ENCODE measurements around the gene DOC2B.
"Not testable (repeated sequence)": the region's sequence is repeated elsewhere in the genome, so short reads cannot be mapped to it uniquely, and the experiment has no call there.

The DOC2B gene

DNA sequence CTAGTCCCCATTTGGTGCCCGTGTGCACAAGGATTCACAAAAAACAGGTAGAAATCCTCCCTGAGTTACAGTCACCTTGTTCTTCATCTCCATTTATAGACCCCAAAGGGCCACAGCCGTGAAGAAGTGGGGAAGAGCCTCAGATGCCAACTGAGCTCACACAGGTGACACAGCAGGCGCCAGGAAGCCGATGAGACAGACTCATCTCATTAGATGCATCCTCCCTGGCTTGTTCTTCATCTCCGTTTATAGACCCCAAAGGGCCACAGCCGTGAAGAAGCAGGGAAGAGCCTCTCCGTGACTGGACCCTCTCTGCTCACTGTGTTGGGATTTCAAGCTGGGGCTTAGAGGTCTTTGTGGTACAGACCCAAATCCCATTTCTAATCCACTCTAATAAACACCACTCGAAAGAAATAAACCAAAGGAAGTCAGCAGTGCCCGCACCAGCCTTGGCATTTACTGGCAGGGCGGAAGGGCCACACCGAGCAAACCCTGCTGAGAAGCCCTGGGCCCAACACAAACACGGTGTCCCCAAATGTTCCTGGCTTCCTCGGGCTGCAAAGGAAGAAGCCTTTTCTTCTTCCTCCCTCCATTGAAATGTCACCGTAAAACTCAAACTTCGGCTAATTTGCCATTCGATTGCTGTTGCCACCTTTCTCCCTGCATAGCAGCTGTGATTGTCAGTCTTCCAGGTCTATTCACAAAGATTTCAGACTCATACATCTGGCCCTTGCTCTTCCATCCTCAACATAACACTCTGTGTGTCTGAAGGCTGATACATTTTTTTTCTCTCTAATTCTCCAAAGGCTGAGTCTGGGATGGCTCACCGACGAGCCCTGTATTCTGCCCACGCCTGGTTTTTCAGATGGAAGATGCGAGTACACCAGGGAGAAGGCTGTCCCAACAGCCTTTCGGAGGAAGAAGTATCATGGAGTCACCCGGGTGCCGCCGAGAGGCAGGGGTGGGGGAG, 44.9 kb upstream of the DOC2B start:
- Histone ChIP-seq H3K4me1 (peaks cover 41 to 66% (median 49%) of the 10 kb centered on the region in 10 experiments), H3K27me3 (no peaks in the 10 kb centered on the region), H3K9me3 (replicated peaks in 1 of 11) (no peaks in the 10 kb centered on the region), H3K27ac (no peak overlapping the region), H3K9ac (no peak overlapping the region), H4K20me1 (peaks cover 0 to 7% (median 0%) of the 10 kb centered on the region in 11 experiments; a peak in 4 of 22 replicates), H3K4me2 (peak overlapping the region in 9 of 11 experiments; percentile 72 to 92 (median 90); a peak in 16 of 22 replicates), H3K36me3 (no peaks in the 10 kb centered on the region), H3K4me3 (no peak overlapping the region)
- TF ChIP-seq Cebpa-rat (IDR thresholded peaks at IDR 0.05), result no peak

DNA sequence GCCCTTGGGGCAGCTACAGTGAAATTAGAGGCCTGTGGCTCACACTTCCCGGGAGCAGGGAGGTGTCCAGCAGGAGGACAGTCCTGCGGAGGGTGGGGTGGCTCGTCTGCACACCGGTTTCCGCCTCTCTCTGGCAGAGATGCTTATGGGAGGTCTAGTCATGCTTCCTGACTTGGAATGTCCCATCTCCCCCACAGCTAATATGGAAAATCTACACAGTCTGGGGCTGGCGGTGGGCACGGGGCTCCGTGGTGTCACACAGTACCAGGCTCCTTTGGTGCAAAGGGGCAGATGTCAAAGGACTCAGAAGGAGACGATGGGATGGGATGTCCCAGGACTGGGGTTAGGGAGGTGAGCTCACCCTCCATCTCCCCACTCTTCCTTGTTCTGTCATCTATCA, 44.1 kb upstream of the DOC2B start:
- Histone ChIP-seq H3K4me3 (no peak overlapping the region), H3K9ac (no peak overlapping the region), H3K27ac (no peak overlapping the region), H3K4me1 (peaks cover 33 to 58% (median 41%) of the 10 kb centered on the region in 10 experiments), H3K4me2 (no peak overlapping the region), H4K20me1 (peaks cover 0 to 4% (median 0%) of the 10 kb centered on the region in 11 experiments; a peak in 3 of 22 replicates), H3K36me3 (no peaks in the 10 kb centered on the region), H3K27me3 (no peaks in the 10 kb centered on the region), H3K9me3 (replicated peaks in 1 of 11) (no peaks in the 10 kb centered on the region)
- TF ChIP-seq Cebpa-rat (IDR thresholded peaks at IDR 0.05), result no peak

DNA sequence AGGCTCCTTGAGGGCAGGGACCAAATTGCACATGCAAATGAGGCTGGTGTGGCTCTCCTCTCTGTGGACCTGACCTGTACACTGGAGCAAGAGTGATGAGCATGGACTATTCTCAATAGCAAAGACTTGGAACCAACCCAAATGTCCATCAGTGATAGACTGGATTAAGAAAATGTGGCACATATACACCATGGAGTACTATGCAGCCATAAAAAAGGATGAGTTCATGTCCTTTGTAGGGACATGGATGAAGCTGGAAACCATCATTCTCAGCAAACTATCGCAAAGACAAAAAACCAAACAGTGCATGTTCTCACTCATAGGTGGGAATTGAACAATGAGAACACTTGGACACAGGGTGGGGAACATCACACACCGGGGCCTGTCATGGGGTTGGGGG, 43.1 kb upstream of the DOC2B start:
- not testable (repeated sequence) for H3K9me3 ChIP-seq (replicated peaks in 1 of 11); H3K36me3 ChIP-seq; H3K27ac ChIP-seq; H4K20me1 ChIP-seq; H3K9ac ChIP-seq; H3K27me3 ChIP-seq; H3K4me2 ChIP-seq; H3K4me3 ChIP-seq
- peaks cover 26 to 48% (median 31%) of the 10 kb centered on the region in 10 experiments for H3K4me1 ChIP-seq

DNA sequence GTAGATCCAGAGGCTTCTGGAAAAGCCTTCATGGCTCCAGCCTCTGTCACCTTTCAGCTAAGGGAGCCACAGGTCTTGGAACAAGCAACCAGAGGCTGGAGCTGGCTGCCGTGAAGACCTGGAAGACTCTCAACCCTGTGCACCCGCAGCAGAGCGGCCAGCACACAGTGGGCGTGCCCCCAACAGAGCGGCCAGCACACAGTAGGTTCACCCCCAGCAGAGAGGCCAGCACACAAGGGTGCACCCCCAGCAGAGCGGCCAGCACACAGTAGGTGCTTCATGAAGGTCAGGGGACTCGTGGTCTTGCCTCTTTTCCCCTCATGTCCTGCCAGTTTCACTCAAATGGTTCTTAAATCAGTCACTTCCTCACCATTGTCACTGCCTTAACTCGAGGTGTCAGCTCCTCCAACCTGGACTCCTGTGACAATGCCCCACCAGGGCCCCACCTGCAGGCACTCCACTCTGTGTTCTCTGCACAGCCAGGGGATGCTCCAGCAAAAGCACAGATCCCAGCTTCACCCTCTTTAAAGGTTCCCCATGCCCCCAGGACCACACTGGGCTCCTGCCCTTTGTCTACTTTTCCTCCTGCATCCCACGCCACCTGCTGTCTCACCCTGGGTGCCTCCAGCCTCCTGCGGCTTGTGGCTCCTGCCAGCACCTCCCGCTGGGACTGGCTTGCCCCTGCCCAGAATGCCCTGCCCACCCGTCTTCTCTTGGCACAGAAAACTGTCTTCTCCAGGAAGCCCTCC, 42.4 kb upstream of the DOC2B start:
- no peak for TF ChIP-seq Cebpa-rat (IDR thresholded peaks at IDR 0.05)
- Histone ChIP-seq H3K36me3 (no peaks in the 10 kb centered on the region; a peak in 1 of 22 replicates), H3K9ac (no peak overlapping the region), H3K4me1 (peaks cover 21 to 41% (median 27%) of the 10 kb centered on the region in 10 experiments), H4K20me1 (peaks cover 0 to 8% (median 0%) of the 10 kb centered on the region in 11 experiments; a peak in 2 of 22 replicates), H3K9me3 (replicated peaks in 1 of 11) (no peaks in the 10 kb centered on the region), H3K27ac (no peak overlapping the region), H3K4me2 (peak overlapping the region in 3 of 11 experiments; percentile 2 to 13 (median 11); a peak in 2 of 22 replicates), H3K4me3 (no peak overlapping the region), H3K27me3 (no peaks in the 10 kb centered on the region)

DNA sequence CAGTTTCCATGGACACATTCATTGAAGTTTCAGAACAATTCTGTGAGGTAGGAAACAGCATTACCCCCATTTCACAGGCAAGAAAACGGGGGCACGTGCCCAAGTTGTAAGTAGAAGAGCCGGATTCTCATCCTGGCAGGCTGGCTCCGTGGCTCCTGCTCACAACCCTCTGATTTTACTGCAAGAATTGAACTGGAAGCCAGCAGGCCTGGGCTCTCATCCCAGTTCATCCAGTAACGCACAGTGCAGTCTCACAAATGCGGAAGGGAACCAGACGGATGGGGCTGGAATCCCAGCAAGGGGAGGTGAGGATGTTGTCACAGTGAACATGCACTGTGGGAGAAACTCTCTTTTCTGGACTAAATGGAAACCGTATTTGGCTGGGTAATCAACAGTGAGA, 40.7 kb upstream of the DOC2B start:
- Histone ChIP-seq H3K9ac (no peak overlapping the region), H4K20me1 (peaks cover 0 to 4% (median 0%) of the 10 kb centered on the region in 11 experiments; a peak in 2 of 22 replicates), H3K4me1 (peaks cover 4 to 24% (median 16%) of the 10 kb centered on the region in 10 experiments; a peak in 19 of 20 replicates), H3K9me3 (replicated peaks in 1 of 11) (no peaks in the 10 kb centered on the region), H3K4me3 (no peak overlapping the region), H3K27me3 (no peaks in the 10 kb centered on the region), H3K27ac (no peak overlapping the region), H3K4me2 (no peak overlapping the region), H3K36me3 (no peaks in the 10 kb centered on the region; a peak in 1 of 22 replicates)
- no peak for TF ChIP-seq Cebpa-rat (IDR thresholded peaks at IDR 0.05)

DNA sequence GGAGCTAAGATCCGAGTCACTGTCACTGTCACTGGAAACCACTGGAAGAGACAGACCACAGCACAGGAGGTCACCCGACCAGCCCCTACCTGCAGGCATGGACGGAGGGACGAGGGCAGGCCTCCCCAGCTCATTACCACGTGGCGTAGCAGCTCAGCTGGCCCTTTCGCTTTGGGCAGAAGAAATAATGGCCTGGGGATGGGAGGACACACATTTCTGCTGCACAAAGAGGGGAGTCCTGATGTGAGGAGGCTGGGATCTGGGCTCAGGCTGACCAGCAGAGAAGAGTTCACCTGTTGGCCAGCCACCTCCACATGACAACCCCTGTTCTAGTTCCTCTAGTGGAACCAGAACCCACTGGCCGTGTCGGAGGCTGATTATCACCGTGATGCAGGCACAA, 38.2 kb upstream of the DOC2B start:
- peak overlapping the region in 3 of 11 experiments; percentile 21 to 56 (median 36); a peak in 3 of 22 replicates for H3K4me2 ChIP-seq
- H3K9ac ChIP-seq, result no peak overlapping the region
- H3K4me1 ChIP-seq, result peaks cover 0 to 16% (median 13%) of the 10 kb centered on the region in 10 experiments; a peak in 11 of 20 replicates
- peaks cover 0 to 5% (median 0%) of the 10 kb centered on the region in 11 experiments; a peak in 2 of 22 replicates for H3K36me3 ChIP-seq
- H4K20me1 ChIP-seq, result peaks cover 0 to 4% (median 0%) of the 10 kb centered on the region in 11 experiments; a peak in 3 of 22 replicates
- H3K4me3 ChIP-seq, result no peak overlapping the region
- H3K9me3 ChIP-seq (replicated peaks in 1 of 11), result no peaks in the 10 kb centered on the region
- H3K27me3 ChIP-seq, result no peaks in the 10 kb centered on the region
- H3K27ac ChIP-seq, result 0 out of 22 replicates have a peak overlapping the region, but pooled peaks of 1 of the 11 experiments have one; percentile 1
- TF ChIP-seq Cebpa-rat (IDR thresholded peaks at IDR 0.05), result no peak

DNA sequence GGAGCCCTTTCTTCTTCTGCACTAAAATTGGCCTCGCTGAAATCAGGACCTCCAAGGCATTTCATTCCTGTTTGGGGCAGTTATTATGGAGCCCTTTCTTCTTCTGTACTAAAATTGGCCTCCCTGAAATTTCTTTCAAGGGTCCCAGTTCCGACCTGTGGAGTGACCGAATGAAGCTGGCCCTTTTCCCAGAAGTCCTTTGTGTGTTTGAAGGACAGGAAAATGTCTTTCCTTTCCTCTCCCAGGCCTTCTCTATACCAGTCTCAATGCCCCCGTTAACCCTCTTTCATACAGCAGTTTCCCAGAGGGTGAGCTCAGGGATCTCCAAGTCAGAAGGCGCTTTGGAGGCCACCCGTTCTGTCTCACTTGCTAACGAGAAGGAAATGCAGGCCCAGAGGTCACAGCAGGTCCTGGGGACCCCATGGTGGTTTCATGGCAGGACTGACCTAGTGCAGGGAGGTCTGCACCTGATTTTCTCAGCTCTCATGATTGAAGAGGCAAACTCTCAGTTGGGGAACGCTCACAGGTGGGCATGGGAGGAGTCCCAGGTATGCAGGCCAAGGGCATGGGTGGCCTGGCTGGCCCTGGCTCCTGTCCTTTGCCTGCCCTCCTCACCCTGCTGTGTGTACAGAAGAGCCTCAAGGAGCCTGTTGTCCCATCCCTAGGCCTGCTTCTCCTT, 37.1 kb upstream of the DOC2B start:
- H3K4me2 ChIP-seq, result peak overlapping the region in 2 of 11 experiments; percentile 51 to 56; a peak in 3 of 22 replicates
- H3K4me1 ChIP-seq, result peaks cover 0 to 16% (median 5%) of the 10 kb centered on the region in 10 experiments; a peak in 10 of 20 replicates
- peaks cover 0 to 5% (median 0%) of the 10 kb centered on the region in 11 experiments; a peak in 3 of 22 replicates for H3K36me3 ChIP-seq
- peak overlapping the region in 1 of 11 experiments; percentile 22; a peak in 1 of 22 replicates for H3K9ac ChIP-seq
- peaks cover 0 to 8% (median 0%) of the 10 kb centered on the region in 11 experiments; a peak in 3 of 22 replicates for H4K20me1 ChIP-seq
- no peak for TF ChIP-seq Cebpa-rat (IDR thresholded peaks at IDR 0.05)
- H3K9me3 ChIP-seq (replicated peaks in 1 of 11), result no peaks in the 10 kb centered on the region
- H3K27me3 ChIP-seq, result no peaks in the 10 kb centered on the region
- H3K4me3 ChIP-seq, result no peak overlapping the region
- H3K27ac ChIP-seq, result peak overlapping the region in 2 of 11 experiments; percentile 33 to 40; a peak in 3 of 22 replicates

DNA sequence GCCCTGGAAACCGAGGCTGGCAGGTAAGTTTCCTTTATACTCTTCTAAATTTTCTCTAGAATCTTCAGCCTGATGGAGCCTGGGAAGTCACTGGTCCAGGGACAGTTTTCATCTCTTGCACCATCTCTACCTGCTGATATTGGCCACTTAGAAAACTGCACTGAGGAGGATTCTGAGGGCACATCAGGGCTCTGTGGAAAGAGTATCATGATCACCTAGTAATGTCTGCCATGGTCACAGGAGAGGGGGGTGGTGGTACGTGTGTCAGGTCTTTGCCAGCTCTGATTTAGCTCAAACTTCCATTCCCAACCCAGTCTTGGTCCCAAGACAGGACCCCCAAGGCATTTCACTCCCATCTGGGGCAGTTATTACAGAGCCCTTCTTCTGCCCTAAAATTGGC, 35.2 kb upstream of the DOC2B start:
- Histone ChIP-seq H3K27me3 (no peaks in the 10 kb centered on the region), H3K4me3 (no peak overlapping the region), H3K27ac (no peak overlapping the region), H3K4me2 (no peak overlapping the region), H3K36me3 (peaks cover 0 to 7% (median 0%) of the 10 kb centered on the region in 11 experiments; a peak in 5 of 22 replicates), H3K9ac (no peak overlapping the region), H4K20me1 (peaks cover 0 to 8% (median 0%) of the 10 kb centered on the region in 11 experiments; a peak in 3 of 22 replicates), H3K4me1 (peaks cover 0 to 16% (median 0%) of the 10 kb centered on the region in 10 experiments; a peak in 6 of 20 replicates), H3K9me3 (replicated peaks in 1 of 11) (no peaks in the 10 kb centered on the region)
- TF ChIP-seq Cebpa-rat (IDR thresholded peaks at IDR 0.05), result no peak

DNA sequence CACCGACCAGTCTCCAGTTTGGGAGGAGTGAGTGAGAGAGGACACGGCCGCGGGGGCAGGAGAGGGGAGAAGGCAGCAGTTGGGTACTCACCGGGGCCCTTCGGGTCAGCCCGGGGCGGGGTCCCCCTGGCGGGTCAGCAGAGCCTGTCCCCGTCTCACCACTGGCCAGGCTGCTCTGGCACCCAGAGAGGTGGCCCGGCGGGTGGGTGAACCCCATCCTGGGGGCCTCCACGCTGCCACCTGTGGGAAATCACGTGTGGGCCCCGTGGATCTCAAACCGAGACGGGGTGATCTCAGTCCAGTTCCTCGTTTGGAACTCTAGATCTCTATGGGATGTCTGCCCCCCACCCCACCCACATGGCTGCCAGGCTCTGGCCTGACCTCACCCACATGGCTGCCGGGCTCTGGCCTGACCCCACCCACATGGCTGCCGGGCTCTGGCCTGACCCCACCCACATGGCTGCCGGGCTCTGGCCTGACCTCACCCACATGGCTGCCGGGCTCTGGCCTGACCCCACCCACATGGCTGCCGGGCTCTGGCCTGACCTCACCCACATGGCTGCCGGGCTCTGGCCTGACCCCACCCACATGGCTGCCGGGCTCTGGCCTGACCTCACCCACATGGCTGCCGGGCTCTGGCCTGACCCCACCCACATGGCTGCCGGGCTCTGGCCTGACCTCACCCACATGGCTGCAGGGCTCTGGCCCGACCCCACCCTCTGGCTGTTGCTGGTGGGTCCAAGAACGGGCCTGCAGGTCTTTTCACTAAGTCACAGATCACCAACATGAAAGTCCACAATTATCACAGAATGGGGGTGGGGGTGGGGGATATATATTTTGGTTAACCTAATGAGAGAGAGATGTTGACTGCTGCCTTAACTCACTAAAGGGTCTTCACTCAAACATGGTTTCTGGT, 34.4 kb upstream of the DOC2B start:
- H3K36me3 ChIP-seq, result peaks cover 0 to 11% (median 0%) of the 10 kb centered on the region in 11 experiments; a peak in 5 of 22 replicates
- not testable (repeated sequence) for H3K27me3 ChIP-seq; H3K4me3 ChIP-seq; H3K9ac ChIP-seq; H4K20me1 ChIP-seq; H3K9me3 ChIP-seq (replicated peaks in 1 of 11); H3K27ac ChIP-seq; H3K4me2 ChIP-seq
- H3K4me1 ChIP-seq, result peaks cover 0 to 16% (median 0%) of the 10 kb centered on the region in 10 experiments; a peak in 6 of 20 replicates
